IMR-90 (cell line): ENCODE results near the gene RBM42. TPM values are rescaled to one million over a fixed set of nuclear protein-coding genes. Genes with fewer than 3 reads are reported as not detected.
"Not testable (repeated sequence)": the region's sequence is repeated elsewhere in the genome, so short reads cannot be mapped to it uniquely, and the experiment has no call there.

Experiments used
- ATAC-seq: fragments of 200-7000 bp; cut with Tn5 transposase; 2 replicates; pipeline ENCODE4 v1.9.1; 2020; ENCODE audit warnings: low read depth, mild to moderate bottlenecking, moderate library complexity
- BruUV-seq: library from RNA; stranded (reverse); fragments of 400-500 nt; replicated peaks from 2 replicates; lab custom pipeline; 2021; lab: Mats Ljungman, UMichigan
- CTCF ChIA-PET: fragments of 300-600 bp; formaldehyde crosslinking; extraction: SDS; loops from one replicate; lab custom pipeline; 2021; ENCODE audit warnings: antibody characterized with exemption; lab: Yijun Ruan, JAX
- POLR2A ChIA-PET: fragments of 300-600 bp; sonication (Branson Sonifier 250); formaldehyde crosslinking; loops from one replicate; lab custom pipeline; 2022; ENCODE audit warnings: antibody characterized with exemption; ENCODE audit not compliant: unreplicated experiment; lab: Charles Lee
- DNase-seq: peaks from one replicate; pipeline ENCODE4 v3.0.0; 2013
- H2AFZ ChIP-seq: replicated peaks from 2 replicates; pipeline ENCODE3; 2013; ENCODE audit warnings: low read length, mild to moderate bottlenecking; ENCODE audit not compliant: poor library complexity
- H2AK5ac ChIP-seq: 2 replicates; pipeline ENCODE4 v1.6.1; 2013; ENCODE audit warnings: low read depth, low read length, inconsistent platforms
- H2AK9ac ChIP-seq: replicated peaks from 2 replicates; pipeline ENCODE3; 2013; ENCODE audit warnings: mild to moderate bottlenecking, low read depth, low read length, moderate library complexity; ENCODE audit not compliant: poor library complexity
- H2BK120ac ChIP-seq: 2 replicates; pipeline ENCODE4 v1.6.1; 2013; ENCODE audit warnings: low read depth, low read length, inconsistent platforms
- H2BK15ac ChIP-seq: 3 replicates; pipeline ENCODE4 v1.6.1; 2013; ENCODE audit warnings: low read depth, low read length, inconsistent platforms
- H2BK20ac ChIP-seq: 2 replicates; pipeline ENCODE4 v1.6.1; 2013; ENCODE audit warnings: low read depth, mild to moderate bottlenecking, inconsistent platforms, low read length, moderate library complexity
- H2BK5ac ChIP-seq: 2 replicates; pipeline ENCODE4 v1.6.1; 2013; ENCODE audit warnings: mild to moderate bottlenecking, low read depth, low read length, inconsistent platforms; ENCODE audit not compliant: poor library complexity, severe bottlenecking
- H3K14ac ChIP-seq: replicated peaks from 2 replicates; pipeline ENCODE4 v1.6.1; 2013; ENCODE audit warnings: low read depth, low read length, inconsistent platforms
- H3K18ac ChIP-seq: 2 replicates; pipeline ENCODE4 v1.6.1; 2013; ENCODE audit warnings: low read depth, low read length, control low read depth
- H3K23ac ChIP-seq: 2 replicates; pipeline ENCODE4 v1.6.1; 2013; ENCODE audit warnings: low read depth, low read length, inconsistent platforms
- H3K27ac ChIP-seq: 2 replicates; pipeline ENCODE4 v1.5.1; 2013; ENCODE audit warnings: mild to moderate bottlenecking, control low read depth, low read length; ENCODE audit not compliant: insufficient read depth
- H3K27me3 ChIP-seq: 2 replicates; pipeline ENCODE4 v1.6.1; 2013; ENCODE audit warnings: low read length; ENCODE audit not compliant: control insufficient read depth, insufficient read depth
- H3K36me3 ChIP-seq: 2 replicates; pipeline ENCODE4 v1.6.1; 2013; ENCODE audit warnings: low read length, mixed read lengths; ENCODE audit not compliant: control insufficient read depth, insufficient read depth
- H3K4ac ChIP-seq: 2 replicates; pipeline ENCODE4 v1.6.1; 2013; ENCODE audit warnings: low read depth, low read length, inconsistent platforms
- H3K4me1 ChIP-seq: 2 replicates; pipeline ENCODE4 v1.6.1; 2013; ENCODE audit warnings: low read length, mixed read lengths; ENCODE audit not compliant: control insufficient read depth, insufficient read depth
- H3K4me2 ChIP-seq: 2 replicates; pipeline ENCODE4 v1.6.1; 2013; ENCODE audit warnings: low read depth, mild to moderate bottlenecking, control low read depth, low read length, moderate library complexity
- H3K4me3 ChIP-seq: 2 replicates; pipeline ENCODE4 v1.5.1; 2013; ENCODE audit warnings: low read depth, mild to moderate bottlenecking, control low read depth, low read length, moderate library complexity; ENCODE audit not compliant: insufficient read depth
- H3K56ac ChIP-seq: 2 replicates; pipeline ENCODE4 v1.6.1; 2013; ENCODE audit warnings: low read length, inconsistent platforms; ENCODE audit not compliant: insufficient read depth; ENCODE audit errors: extremely low read depth
- H3K79me1 ChIP-seq, 2 experiments: 2 replicates each; pipeline ENCODE4 v1.6.1; 2013; ENCODE audit warnings: low read length in 2 of 2, inconsistent platforms in 1 of 2, low read depth in 1 of 2
- H3K9ac ChIP-seq: 2 replicates; pipeline ENCODE4 v1.6.1; 2013; ENCODE audit warnings: low read depth, low read length, control low read depth
- H3K9me1 ChIP-seq: 2 replicates; pipeline ENCODE4 v1.6.1; 2013; ENCODE audit warnings: low read length, inconsistent platforms; ENCODE audit not compliant: insufficient read depth
- H3K9me3 ChIP-seq: 2 replicates; pipeline ENCODE4 v1.6.1; 2013; ENCODE audit warnings: low read length; ENCODE audit not compliant: control insufficient read depth, insufficient read depth
- H4K20me1 ChIP-seq: 2 replicates; pipeline ENCODE4 v1.6.1; 2013; ENCODE audit warnings: low read length, inconsistent platforms; ENCODE audit not compliant: insufficient read depth
- H4K5ac ChIP-seq: 2 replicates; pipeline ENCODE4 v1.6.1; 2013; ENCODE audit warnings: mild to moderate bottlenecking, low read depth, low read length, control low read depth
- H4K8ac ChIP-seq, 2 experiments: 2 replicates each; pipeline ENCODE4 v1.6.1; 2013; ENCODE audit warnings: low read depth in 2 of 2, low read length in 2 of 2, control low read depth in 1 of 2, inconsistent platforms in 1 of 2
- H4K91ac ChIP-seq: 2 replicates; pipeline ENCODE4 v1.6.1; 2013; ENCODE audit warnings: low read depth, low read length, inconsistent platforms; ENCODE audit not compliant: insufficient read depth
- WGBS, 2 experiments: methylation state at CpG; one replicate each; pipeline versions ENCODE4 v1.1.5 to v1.1.7; 2013; ENCODE audit warnings: missing lambda C conversion rate in 2 of 2; ENCODE audit not compliant: insufficient read length in 1 of 2; ENCODE audit errors: extremely low coverage in 2 of 2; 5-methylcytosine and 5-hydroxymethylcytosine counted together
- dilution Hi-C: fragments of 300-500 bp; cut with HindIII; formaldehyde crosslinking; loops from one replicate; pipeline ENCODE4 v1.14.3; 2018; ENCODE audit warnings: low sequenced_read_pairs; ENCODE audit not compliant: unreplicated experiment
- in situ Hi-C: fragments of 300-500 bp; cut with MboI; formaldehyde crosslinking; loops from 3 replicates; pipeline ENCODE4 v1.14.3; 2019; ENCODE audit warnings: low sequenced_read_pairs, inconsistent platforms, mixed read lengths
- intact Hi-C: fragments of 100-400 bp; cut with micrococcal nuclease; formaldehyde crosslinking; loops from 2 replicates; pipeline ENCODE4 v1.10.0; 2022
- polyA plus RNA-seq, 3 experiments: library from polyadenylated mRNA; depleted of rRNA; stranded (reverse); fragments of >200 nt; gene quantifications; 2 replicates each; pipeline ENCODE4 v1.2.3, GENCODE V29; 2012; ENCODE audit warnings: low replicate concordance in 1 of 3
- total RNA-seq: library from RNA; depleted of rRNA; stranded (reverse); fragments of >200 nt; gene quantifications from 2 replicates; pipeline ENCODE4 v1.2.3, GENCODE V29; 2012

The RBM42 gene
- total and polyA plus RNA-seq, 2 of the 4 experiments (the other 2 are of a cell fraction) = 19.0 to 41.5 TPM

DNA sequence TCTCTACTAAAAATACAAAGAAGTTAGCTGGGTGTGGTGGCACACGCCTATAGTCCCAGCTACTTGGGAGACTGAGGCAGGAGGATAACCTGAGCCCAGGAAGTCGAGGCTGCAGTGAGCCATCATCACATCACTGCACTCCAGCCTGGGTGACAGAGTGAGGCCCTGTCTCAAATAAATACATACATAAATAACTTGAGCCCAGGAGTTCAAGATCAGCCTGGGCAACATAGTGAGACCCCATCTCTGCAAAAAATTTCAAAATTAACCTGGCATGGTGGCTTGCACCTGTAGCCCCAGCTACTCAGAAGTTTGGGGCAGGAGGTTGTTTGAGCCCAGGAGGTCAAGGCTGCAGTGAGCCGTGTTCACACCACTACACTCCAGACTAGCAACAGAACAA is 33.8 kb upstream of the RBM42 start:
- H4K20me1 ChIP-seq, H2AFZ ChIP-seq, H2BK20ac ChIP-seq, H3K14ac ChIP-seq, dilution Hi-C loops, H3K18ac ChIP-seq, H3K56ac ChIP-seq, H3K79me1 ChIP-seq, ATAC-seq, CTCF ChIA-PET, BruUV-seq, POLR2A ChIA-PET, DNase-seq, H4K5ac ChIP-seq, H3K9me3 ChIP-seq, H2BK15ac ChIP-seq, H4K91ac ChIP-seq, H2BK120ac ChIP-seq, H3K4me3 ChIP-seq, H2BK5ac ChIP-seq, H3K9ac ChIP-seq, H3K4me2 ChIP-seq, H3K27ac ChIP-seq, H3K9me1 ChIP-seq, H3K4me1 ChIP-seq, H3K36me3 ChIP-seq, H3K4ac ChIP-seq, H3K27me3 ChIP-seq, H2AK9ac ChIP-seq, intact Hi-C loops, H2AK5ac ChIP-seq, H4K8ac ChIP-seq, H3K23ac ChIP-seq: not testable (repeated sequence)
- WGBS, 2 experiments = no CpG with 5 or more reads among the region's 3 CpGs
- in situ Hi-C loops = loop anchor here (25.0 kb wide), 1 partner anchor 258 kb away; the partner anchor contains the start of genes CD22 and FFAR1
